A673 (cell line): ENCODE measurements around the gene KLHL30.

Experiments
- CTCF ChIP-seq: fragments of 300-800, 200-600 bp; sonication (generic); conservative IDR thresholded peaks from 2 replicates; pipeline ENCODE4 v1.5.1; 2017; ENCODE audit warnings: low read depth, mild to moderate bottlenecking, antibody characterized with exemption, low read length, moderate library complexity, mixed read lengths
- EZH2 ChIP-seq: fragments of 200-600 bp; sonication (generic); IDR thresholded peaks from 2 replicates; pipeline ENCODE4 v1.6.1; 2017; ENCODE audit warnings: borderline replicate concordance, low read depth, mild to moderate bottlenecking, mixed read lengths, antibody characterized with exemption, low read length; ENCODE audit not compliant: poor library complexity, severe bottlenecking

- no peak for TF ChIP-seq EZH2
- no peak for TF ChIP-seq CTCF
These were observed 43.9 kb downstream of the KLHL30 start for GRCh38 chr2:238182362-238182761.
